Hindlimb muscle (tissue), 1 donor: ENCODE data around the gene OR2L8. TPM values are rescaled to one million over a fixed set of nuclear protein-coding genes. Genes with fewer than 3 reads are reported as not detected.

ENCODE experiments used
- DNase-seq: peaks from one replicate; pipeline ENCODE4 v3.0.0-alpha.2; 2013
- polyA plus RNA-seq: library from polyadenylated mRNA; unstranded; fragments of 120-200 nt; gene quantifications from one replicate; pipeline ENCODE4 v1.2.1, GENCODE V29; 2013; ENCODE audit not compliant: insufficient read length

The OR2L8 gene, protein sequence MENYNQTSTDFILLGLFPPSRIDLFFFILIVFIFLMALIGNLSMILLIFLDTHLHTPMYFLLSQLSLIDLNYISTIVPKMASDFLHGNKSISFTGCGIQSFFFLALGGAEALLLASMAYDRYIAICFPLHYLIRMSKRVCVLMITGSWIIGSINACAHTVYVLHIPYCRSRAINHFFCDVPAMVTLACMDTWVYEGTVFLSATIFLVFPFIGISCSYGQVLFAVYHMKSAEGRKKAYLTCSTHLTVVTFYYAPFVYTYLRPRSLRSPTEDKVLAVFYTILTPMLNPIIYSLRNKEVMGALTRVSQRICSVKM
- polyA plus RNA-seq = not detected

DNA sequence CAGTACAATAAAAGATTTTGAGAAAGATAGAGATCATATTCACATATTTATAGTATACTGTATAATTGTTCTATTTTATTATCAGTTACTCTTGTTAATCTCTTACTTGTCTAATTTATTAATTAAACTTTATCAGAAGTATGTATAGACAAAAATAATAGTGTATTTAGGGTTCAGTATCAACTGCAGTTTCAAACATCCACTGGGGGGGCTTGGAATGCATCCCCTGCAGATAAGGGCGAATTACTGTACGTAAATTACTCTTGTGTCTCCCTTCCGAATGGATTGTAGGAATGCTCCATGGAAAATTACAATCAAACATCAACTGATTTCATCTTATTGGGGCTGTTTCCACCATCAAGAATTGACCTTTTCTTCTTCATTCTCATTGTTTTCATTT, at the start of gene OR2L8:
OR2L8 (plus strand) TSS at position 301 of the 400 bp plus-strand sequence; CDS start at position 301, 0 bp downstream.
- no peak for DNase-seq

DNA sequence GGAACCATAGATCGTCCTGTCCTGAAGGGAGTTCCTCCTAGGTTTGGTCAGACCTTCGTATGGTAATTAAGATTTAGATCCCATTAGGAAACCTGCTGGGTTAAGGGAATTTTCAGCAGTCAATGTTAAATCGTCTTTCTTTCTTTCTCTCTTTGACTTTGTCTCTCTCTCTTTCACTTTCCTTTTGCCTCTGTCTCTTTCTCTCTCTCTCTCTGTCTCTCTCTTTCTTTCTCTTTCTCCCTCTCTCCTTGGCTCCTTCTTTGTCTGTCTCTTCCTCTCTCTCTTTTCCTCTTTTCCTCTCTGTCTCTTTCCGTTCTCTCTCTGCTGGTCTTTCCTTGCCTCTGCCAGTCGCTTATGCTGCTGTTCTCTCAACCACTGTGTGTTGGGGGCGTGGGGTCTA, 44.5 kb upstream of the OR2L8 start:
- no peak for DNase-seq

DNA sequence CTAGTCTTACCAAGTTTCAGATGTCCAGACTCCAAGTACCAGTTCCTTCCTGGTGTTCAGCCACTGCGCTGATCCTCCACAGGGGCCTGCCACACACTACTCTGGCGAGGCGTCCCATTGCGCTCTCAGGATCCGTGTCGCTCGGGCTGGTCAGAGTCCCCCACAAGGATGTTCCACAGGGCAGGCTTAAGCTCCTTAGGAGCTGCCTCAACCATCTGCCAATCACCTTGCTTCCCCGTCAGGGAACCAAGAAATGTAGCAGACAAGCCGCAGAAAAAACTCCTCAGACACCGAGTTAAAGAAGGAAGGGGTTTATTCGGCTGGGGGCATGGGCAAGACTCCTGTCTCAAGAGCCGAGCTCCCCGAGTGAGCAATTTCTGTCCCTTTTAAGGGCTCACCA, 43.5 kb upstream of the OR2L8 start:
- no peak for DNase-seq

GRCh38 chr1:247905910-247906503, 42.7 kb upstream of the OR2L8 start:
- no peak for DNase-seq

- DNase-seq = no peak
These were observed 42.1 kb upstream of the OR2L8 start for GRCh38 chr1:247906504-247907047.

- no peak for DNase-seq
These were observed 39.9 kb upstream of the OR2L8 start for GRCh38 chr1:247908766-247909165.

GRCh38 chr1:247913786-247914185, 34.9 kb upstream of the OR2L8 start:
- no peak for DNase-seq

GRCh38 chr1:247914941-247915662, 33.6 kb upstream of the OR2L8 start:
- no peak for DNase-seq

GRCh38 chr1:247919952-247920351, 28.7 kb upstream of the OR2L8 start, which contains the start of gene OR2T8:
Gene OR2T8 (plus strand): TSS chr1:247920252. CDS start chr1:247921018, 766 bp downstream.
- no peak for DNase-seq

DNA sequence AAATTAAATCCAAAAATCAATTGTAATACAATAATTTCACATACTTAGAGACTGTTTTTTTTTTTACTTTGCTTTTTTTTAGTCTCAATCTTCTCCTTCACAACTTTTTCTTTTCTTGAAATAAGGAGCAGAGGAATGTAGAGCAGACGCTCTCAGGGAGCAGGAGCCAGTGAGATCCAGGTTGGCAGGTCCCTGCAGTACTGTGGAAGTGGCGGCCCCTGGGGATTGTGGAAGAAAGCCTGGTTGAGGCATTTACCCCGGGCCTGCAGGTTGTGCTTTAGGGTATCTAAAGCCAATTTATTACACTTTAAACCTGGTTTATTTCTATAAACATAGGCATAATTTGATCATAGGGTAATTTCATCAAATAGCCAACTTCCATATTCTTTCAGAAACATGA, 24.7 kb upstream of the OR2L8 start:
- no peak for DNase-seq

- no peak for DNase-seq
These were observed 23.8 kb upstream of the OR2L8 start, which contains the start of gene OR2AJ1 for GRCh38 chr1:247924868-247925267. Gene OR2AJ1 (plus strand): TSS chr1:247924889. CDS start chr1:247933769, 8,880 bp downstream.

GRCh38 chr1:247933989-247934388, 14.7 kb upstream of the OR2L8 start:
- DNase-seq = no peak

DNA sequence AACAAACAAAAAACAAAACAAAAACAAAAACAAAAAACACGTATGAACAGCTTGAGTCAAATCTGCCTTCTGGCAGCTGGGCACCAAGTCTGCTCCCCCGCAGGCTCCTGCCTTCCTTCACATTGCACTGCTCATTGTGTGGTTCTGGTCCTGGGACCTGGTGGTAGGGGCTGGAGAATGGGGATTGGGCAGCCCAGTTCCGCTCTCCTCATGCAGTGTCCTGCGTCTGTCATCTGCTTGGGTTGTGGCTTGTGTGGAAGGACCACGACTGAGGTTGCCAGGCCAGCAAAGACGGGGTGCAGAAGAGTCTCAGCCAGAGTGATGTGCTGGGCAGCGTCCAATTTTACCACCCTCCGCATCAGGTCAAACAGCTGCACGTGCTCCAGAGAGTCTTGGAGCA, 12.9 kb upstream of the OR2L8 start:
- DNase-seq = no peak

DNA sequence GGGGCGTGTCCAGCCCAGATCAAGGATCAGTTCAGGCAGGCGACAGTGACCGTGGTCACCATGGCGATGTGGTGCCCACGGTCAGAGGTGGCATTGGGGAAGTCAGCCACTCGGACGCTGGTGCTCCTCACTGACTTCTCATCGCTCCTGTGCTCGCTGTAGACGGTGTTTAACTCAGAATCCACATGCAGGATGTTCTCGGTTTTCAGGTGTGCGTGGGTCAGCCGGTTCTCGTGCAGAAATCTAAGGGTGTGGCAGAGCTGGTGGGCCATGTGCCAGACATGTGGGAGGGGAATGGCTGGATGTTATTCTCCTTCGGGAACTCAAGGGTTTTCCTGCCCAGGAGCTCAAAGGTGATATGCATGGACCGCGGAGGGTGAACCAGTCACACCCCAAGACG, 12.2 kb upstream of the OR2L8 start:
- no peak for DNase-seq

GRCh38 chr1:247936965-247937734, 11.5 kb upstream of the OR2L8 start:
- DNase-seq = peak; percentile 40

GRCh38 chr1:247942624-247943023, 6.0 kb upstream of the OR2L8 start:
- DNase-seq = no peak

- DNase-seq = no peak
These were observed 4.8 kb downstream of the OR2L8 start for GRCh38 chr1:247953408-247953807.

DNA sequence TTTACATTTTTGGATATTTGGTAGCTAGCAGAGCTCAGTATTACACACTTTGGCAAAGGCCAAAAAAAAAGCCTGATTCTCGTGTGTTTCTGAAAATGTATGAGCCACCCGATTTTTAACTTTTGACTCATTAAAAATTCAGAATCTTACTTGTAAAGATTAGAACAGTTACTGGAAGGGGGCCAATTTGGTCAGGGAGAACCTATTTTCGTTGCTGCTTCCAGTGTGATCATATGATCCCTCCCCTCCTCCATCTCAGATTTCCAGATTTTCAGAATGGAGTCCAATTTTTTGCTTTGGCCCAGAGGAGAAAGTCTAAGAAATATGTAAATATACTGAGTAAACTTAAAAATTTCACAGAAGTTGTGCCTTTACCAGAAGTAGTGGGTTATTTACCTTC, 13.1 kb downstream of the OR2L8 start:
- no peak for DNase-seq

DNA sequence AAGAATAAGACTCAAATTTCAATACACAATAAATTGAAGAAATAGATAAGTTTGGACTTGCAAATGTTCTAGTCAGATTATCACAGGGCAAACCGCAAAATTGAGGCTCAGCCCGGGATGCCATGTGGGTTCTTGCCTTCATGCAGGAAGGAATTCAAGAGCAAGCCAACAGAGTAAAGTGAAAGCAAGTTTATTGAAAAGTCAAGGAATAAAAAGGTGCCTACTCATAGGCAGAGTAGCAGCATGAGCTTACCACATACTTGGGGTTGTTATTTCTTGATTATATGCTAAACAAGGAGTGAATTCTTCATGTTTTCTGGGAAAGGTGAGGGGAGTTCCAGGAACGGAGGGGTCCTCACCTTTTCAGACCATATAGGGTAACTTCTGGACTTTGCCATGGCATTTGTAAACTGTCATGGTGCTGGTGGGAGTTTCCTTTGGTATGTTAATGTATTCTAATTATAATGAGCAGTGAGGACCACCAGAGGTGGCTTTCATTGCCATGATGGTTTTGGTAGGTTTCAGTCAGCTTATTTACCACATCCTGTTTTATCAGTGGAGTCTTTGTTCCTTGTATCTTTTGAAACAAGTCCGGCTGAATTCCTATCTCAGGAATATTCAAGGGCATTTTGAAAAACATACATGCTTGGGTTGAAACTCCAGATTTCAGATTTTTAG, 14.4 kb downstream of the OR2L8 start:
- DNase-seq = no peak

DNA sequence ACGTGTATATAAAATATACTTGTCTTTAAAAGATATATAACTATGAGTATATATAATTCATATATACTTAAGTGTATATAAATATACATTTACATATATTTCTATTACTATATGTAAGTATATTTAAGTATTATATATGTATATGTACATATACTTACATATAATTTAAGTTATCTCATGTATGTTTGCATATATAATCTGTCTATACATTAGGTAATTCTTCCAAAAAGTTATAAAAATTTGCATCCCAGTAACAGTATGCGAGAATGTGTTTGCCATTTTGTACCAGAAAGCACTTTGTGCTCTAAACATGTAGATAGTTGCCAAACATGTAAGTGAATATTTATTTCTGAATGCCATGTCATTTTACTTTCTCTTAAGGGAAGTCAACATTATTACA, 16.3 kb downstream of the OR2L8 start, which contains the start of gene OR2AK2:
OR2AK2 (plus strand) TSS at position 301 of the 400 bp plus-strand sequence. CDS start 144 bp downstream, outside the sequence.
- DNase-seq = no peak

GRCh38 chr1:247966532-247967204, 18.0 kb downstream of the OR2L8 start:
- DNase-seq = no peak
